Activated T-cell treated with anti-CD3 and anti-CD28 coated beads, Interleukin-2, amount 50 U/mL, for 72 hours (primary cell): ENCODE results near the gene GNA14. TPM values are rescaled to one million over a fixed set of nuclear protein-coding genes. Genes with fewer than 3 reads are reported as not detected.
"Not testable (repeated sequence)": the region's sequence is repeated elsewhere in the genome, so short reads cannot be mapped to it uniquely, and the experiment has no call there.

ENCODE experiments used
- ATAC-seq, 2 donors: fragments of 150-1000 bp; cut with Tn5 transposase; replicated peaks in 1 of 2; 2 replicates each; pipeline ENCODE4 v1.10.0; 2021; ENCODE audit warnings: moderate library complexity in 2 of 2, mild to moderate bottlenecking in 1 of 2
- DNase-seq, 2 donors: peaks; one replicate each; pipeline ENCODE4 v3.0.0; 2021 to 2022; ENCODE audit warnings: mixed read lengths in 1 of 2
- H3K27ac Mint-ChIP-seq: one replicate; pipeline ENCODE4 v1.8.0; 2022; ENCODE audit warnings: mild to moderate bottlenecking, moderate library complexity, mixed read lengths
- H3K27me3 Mint-ChIP-seq: one replicate; pipeline ENCODE4 v1.8.0; 2022; ENCODE audit warnings: low read depth, mixed read lengths
- H3K36me3 Mint-ChIP-seq, 2 donors: one replicate each; pipeline ENCODE4 v1.8.0; 2022; ENCODE audit warnings: mixed read lengths in 2 of 2, mild to moderate bottlenecking in 1 of 2; ENCODE audit not compliant: insufficient read depth in 2 of 2
- H3K4me1 Mint-ChIP-seq: one replicate; pipeline ENCODE4 v1.8.0; 2022; ENCODE audit warnings: low read depth, mixed read lengths
- H3K4me3 Mint-ChIP-seq, 2 donors: one replicate each; pipeline ENCODE4 v1.8.0; 2022; ENCODE audit warnings: mild to moderate bottlenecking in 2 of 2, mixed read lengths in 2 of 2, moderate library complexity in 2 of 2
- H3K9me3 Mint-ChIP-seq, 2 donors: one replicate each; pipeline ENCODE4 v1.8.0; 2022; ENCODE audit warnings: mixed read lengths in 2 of 2
- total RNA-seq, 2 donors: library from RNA; stranded (reverse); gene quantifications; one replicate each; pipeline ENCODE4 v1.2.3, GENCODE V29; 2022

Gene GNA14
- total RNA-seq, 2 donors from 2014 or later: 0.29 TPM; not detected in 1

- ATAC-seq (no peak), DNase-seq (no peak)
- Mint-ChIP-seq H3K36me3 (no peaks in the 10 kb centered on the region), H3K27ac (no peak overlapping the region), H3K27me3 (peaks cover 15% of the 10 kb centered on the region), H3K4me1 (peaks cover 4% of the 10 kb centered on the region), H3K9me3 (no peaks in the 10 kb centered on the region), H3K4me3 (no peak overlapping the region)
Observed at GRCh38 chr9:77667151-77667550, 19.0 kb upstream of the GNA14 start.

DNA sequence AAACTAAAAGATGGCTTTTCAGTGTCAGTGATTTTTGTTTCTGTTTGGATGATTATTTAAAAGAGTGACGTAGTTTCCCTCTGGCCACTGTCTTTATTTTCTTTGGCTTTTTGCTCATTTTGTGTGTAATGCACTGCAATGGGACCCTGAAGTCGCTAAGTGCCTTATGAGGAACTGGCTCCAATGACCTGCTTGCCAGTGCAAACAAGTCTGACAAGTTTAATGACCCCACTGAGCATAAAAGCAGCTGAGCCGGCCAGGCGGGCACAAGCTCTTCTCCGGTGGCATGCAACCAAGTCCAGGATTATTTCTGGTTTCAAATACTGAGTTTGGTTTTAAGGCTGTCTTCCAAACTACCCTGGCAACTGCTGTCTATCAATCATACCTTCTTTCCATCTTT is 15.6 kb upstream of the GNA14 start:
- Mint-ChIP-seq H3K36me3 (no peaks in the 10 kb centered on the region), H3K27ac (no peak overlapping the region), H3K27me3 (peaks cover 15% of the 10 kb centered on the region), H3K9me3 (no peaks in the 10 kb centered on the region), H3K4me3 (no peak overlapping the region), H3K4me1 (peaks cover 4% of the 10 kb centered on the region)
- no peak for DNase-seq
- ATAC-seq: no peak

- H3K27ac Mint-ChIP-seq: no peak overlapping the region
- no peak for ATAC-seq
- H3K36me3 Mint-ChIP-seq: no peaks in the 10 kb centered on the region
- peaks cover 15% of the 10 kb centered on the region for H3K27me3 Mint-ChIP-seq
- no peak overlapping the region for H3K4me3 Mint-ChIP-seq
- no peak for DNase-seq
- H3K4me1 Mint-ChIP-seq: peaks cover 4% of the 10 kb centered on the region
- H3K9me3 Mint-ChIP-seq: no peaks in the 10 kb centered on the region
Observed at GRCh38 chr9:77661566-77662085, 13.5 kb upstream of the GNA14 start.

- DNase-seq: no peak
- ATAC-seq: no peak
- Mint-ChIP-seq H3K4me1 (peaks cover 4% of the 10 kb centered on the region), H3K27ac (no peak overlapping the region), H3K4me3 (no peak overlapping the region), H3K9me3 (no peaks in the 10 kb centered on the region), H3K27me3 (peaks cover 15% of the 10 kb centered on the region), H3K36me3 (no peaks in the 10 kb centered on the region)
Observed at GRCh38 chr9:77659926-77660325, 11.8 kb upstream of the GNA14 start.

DNA sequence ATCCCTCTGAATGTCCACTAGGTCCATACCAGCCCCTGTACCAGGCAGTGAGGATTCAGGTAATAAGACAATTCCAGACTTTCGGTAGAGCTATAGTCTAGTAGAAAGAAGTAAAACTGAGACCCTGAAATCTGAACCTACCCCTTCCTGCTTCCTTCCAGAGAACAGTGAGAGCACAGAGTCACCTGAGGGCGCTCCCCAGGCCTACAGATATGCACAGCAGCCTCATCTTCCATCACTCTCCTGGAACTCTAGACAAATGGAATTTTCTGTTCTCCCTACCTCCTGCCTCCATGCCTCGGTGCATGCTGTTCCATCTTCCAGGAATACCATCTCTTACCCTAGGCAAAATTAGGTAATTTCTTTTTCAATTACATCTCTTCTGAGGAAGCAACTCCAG is 3.1 kb upstream of the GNA14 start:
- Mint-ChIP-seq H3K27ac (no peak overlapping the region), H3K36me3 (peaks cover 0 to 2% of the 10 kb centered on the region in 2 donors), H3K9me3 (no peaks in the 10 kb centered on the region), H3K27me3 (peaks cover 58% of the 10 kb centered on the region), H3K4me1 (peaks cover 11% of the 10 kb centered on the region), H3K4me3 (no peak overlapping the region)
- DNase-seq (no peak), ATAC-seq (no peak)

GRCh38 chr9:77649109-77649812 is 1.1 kb upstream of the GNA14 start:
- Mint-ChIP-seq H3K27me3 (peaks cover 56% of the 10 kb centered on the region), H3K4me3 (peak overlapping the region; percentile 84 to 92)

GRCh38 chr9:77647267-77648233 is 572 bp downstream of the GNA14 start:
- no peak overlapping the region for H3K27ac Mint-ChIP-seq
- no peaks in the 10 kb centered on the region for H3K9me3 Mint-ChIP-seq
- H3K4me1 Mint-ChIP-seq: peaks cover 11% of the 10 kb centered on the region
- peak overlapping the region; percentile 84 to 92 for H3K4me3 Mint-ChIP-seq
- ATAC-seq (peak; percentile 41 to 67), DNase-seq (peak; percentile 1 to 20)
- H3K36me3 Mint-ChIP-seq: peaks cover 0 to 2% of the 10 kb centered on the region in 2 donors
- peaks cover 44% of the 10 kb centered on the region for H3K27me3 Mint-ChIP-seq

More at GRCh38 chr9:77649109-77649812, 1.1 kb upstream of the GNA14 start:
- no peak for ATAC-seq
- DNase-seq: no peak
- Mint-ChIP-seq H3K36me3 (peaks cover 0 to 2% of the 10 kb centered on the region in 2 donors), H3K4me1 (peaks cover 11% of the 10 kb centered on the region), H3K27ac (no peak overlapping the region), H3K9me3 (no peaks in the 10 kb centered on the region)

DNA sequence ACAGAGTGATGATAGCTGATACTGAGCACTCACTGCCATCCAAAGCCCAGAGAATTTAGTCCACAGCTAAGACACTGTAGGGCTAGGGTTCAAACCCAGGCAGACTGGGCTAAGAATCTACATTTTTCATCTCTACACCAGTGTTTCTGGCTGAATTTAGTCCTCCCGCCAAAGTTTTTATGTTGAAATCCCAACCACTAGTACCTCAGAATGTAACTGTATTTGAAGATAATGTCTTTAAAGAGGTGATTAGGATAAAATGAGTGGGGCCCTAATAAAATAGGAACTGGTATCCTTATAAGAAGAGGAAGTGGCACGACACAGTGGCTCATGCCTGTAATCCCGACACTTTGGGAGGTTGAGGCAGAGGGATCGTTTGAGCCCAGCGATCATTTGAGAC is 4.3 kb downstream of the GNA14 start:
- no peak overlapping the region for H3K4me3 Mint-ChIP-seq
- H3K9me3 Mint-ChIP-seq: no peaks in the 10 kb centered on the region
- H3K4me1 Mint-ChIP-seq: peaks cover 6% of the 10 kb centered on the region
- H3K27ac Mint-ChIP-seq: no peak overlapping the region
- H3K36me3 Mint-ChIP-seq: peaks cover 0 to 2% of the 10 kb centered on the region in 2 donors
- peaks cover 34% of the 10 kb centered on the region for H3K27me3 Mint-ChIP-seq
- ATAC-seq (no peak), DNase-seq (no peak)

- Mint-ChIP-seq H3K27me3 (peaks cover 21% of the 10 kb centered on the region), H3K36me3 (no peaks in the 10 kb centered on the region), H3K4me3 (no peak overlapping the region), H3K27ac (no peak overlapping the region), H3K9me3 (no peaks in the 10 kb centered on the region), H3K4me1 (no peaks in the 10 kb centered on the region)
- ATAC-seq (no peak), DNase-seq (no peak)
Observed at GRCh38 chr9:77640741-77641580, 7.2 kb downstream of the GNA14 start.

DNA sequence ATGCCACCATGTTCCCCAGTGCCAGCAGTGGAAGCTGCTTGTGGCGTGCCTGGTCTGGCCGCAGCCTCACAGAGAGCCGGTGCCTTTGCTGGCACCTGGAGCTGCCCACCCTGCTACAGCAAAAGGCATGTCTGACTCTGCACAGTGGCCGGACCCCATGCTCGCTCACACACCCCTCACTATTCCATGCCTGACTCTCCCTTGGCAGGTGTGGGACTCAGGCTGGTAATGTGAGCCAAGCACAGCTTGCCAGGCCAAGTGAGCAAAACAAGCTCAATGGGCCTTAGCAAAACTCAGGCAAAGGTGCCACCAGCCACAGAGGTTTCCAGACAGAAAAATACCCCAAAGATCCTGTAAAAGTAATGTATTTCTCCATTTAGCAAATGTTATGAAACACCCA is 15.5 kb downstream of the GNA14 start:
- DNase-seq: no peak
- Mint-ChIP-seq H3K27ac (no peak overlapping the region), H3K36me3 (no peaks in the 10 kb centered on the region), H3K4me1 (no peaks in the 10 kb centered on the region), H3K27me3 (no peaks in the 10 kb centered on the region), H3K9me3 (no peaks in the 10 kb centered on the region), H3K4me3 (no peak overlapping the region)
- no peak for ATAC-seq

DNA sequence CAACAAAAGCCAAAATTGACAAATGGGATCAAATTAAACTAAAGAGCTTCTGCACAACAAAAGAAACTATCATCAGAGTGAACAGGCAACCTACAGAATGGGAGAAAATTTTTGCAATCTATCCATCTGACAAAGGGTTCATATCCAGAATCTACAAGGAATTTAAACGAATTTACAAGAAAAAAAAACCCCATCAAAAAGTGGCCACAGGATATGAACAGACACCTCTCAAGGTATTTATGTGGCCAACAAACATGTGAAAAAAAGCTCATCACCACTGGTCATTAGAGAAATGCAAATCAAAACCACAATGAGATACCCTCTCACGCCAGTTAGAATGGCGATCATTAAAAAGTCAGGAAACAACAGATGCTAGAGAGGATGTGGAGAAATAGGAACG is 19.3 kb downstream of the GNA14 start:
- DNase-seq, H3K4me1 Mint-ChIP-seq, H3K36me3 Mint-ChIP-seq, ATAC-seq, H3K4me3 Mint-ChIP-seq, H3K9me3 Mint-ChIP-seq, H3K27ac Mint-ChIP-seq, H3K27me3 Mint-ChIP-seq: not testable (repeated sequence)

DNA sequence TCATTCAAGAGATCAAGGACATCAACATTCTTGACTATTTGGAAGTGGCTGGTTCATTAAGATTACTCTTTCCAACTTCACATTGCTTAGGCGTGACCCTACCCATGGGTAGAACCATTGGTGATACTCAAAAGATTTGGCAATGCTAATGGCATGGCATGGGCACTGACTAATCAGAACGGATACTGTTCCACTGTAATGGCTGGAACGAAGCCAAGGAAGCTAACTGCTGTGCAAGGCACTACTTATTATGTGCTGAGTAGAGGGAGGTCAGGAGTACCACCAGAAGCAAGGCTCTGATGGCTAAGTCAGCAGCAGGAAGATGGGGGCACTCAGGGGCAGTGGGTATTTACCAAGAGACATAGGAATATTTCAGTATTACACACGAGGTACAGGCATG is 31.9 kb downstream of the GNA14 start:
- H3K4me3 Mint-ChIP-seq: no peak overlapping the region
- no peaks in the 10 kb centered on the region for H3K4me1 Mint-ChIP-seq
- H3K27me3 Mint-ChIP-seq: no peaks in the 10 kb centered on the region
- no peaks in the 10 kb centered on the region for H3K36me3 Mint-ChIP-seq
- H3K9me3 Mint-ChIP-seq: peaks cover 0 to 8% of the 10 kb centered on the region in 2 donors
- H3K27ac Mint-ChIP-seq: no peak overlapping the region
- ATAC-seq (no peak), DNase-seq (no peak)
